ENCODE measurements around the gene SCN5A. TPM values are rescaled to one million over a fixed set of nuclear protein-coding genes. Genes with fewer than 3 reads are reported as not detected.

SCN5A gene
- polyA plus RNA-seq, 1 of the 3 experiments (the other 2 are of a cell fraction) = 0.18 TPM

DNA sequence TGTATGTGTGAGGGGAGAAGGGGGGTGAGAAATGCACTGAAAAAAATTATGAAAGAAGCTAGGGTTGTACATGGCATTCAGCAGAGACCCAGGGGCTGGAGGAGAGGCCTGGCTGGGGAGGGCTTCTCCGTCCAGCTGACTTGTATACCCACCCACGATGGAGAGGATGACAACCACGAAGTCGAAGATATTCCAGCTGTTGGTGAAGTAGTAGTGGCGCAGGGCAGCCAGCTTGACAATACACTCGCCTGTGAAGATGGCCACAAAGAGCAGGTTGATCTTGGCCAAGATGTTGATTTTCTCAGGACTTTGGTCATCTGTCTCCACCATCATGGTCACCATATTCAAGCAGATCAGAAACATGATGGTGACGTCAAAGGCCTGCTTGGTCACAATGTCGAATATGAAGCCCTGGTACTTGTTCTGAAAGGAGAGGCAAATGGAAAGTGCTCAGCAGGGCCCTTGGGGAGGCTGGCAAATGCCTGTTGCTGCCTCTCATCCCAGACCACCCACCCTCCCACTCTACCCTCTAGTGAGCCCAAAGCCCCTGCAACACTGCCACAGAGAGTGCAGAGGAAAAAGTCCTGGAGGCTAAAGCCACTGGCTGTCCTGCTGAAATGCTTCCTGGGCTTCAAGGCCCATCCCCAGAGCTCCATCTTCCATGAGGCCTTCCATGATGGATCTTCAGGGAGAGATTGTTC is 95.2 kb downstream of the SCN5A start:
- no peaks in the 10 kb centered on the region for H3K9me2 ChIP-seq
- H3K4me1 ChIP-seq (ENCODE audit: control insufficient read depth in 1 of 2, insufficient read depth in 2 of 2, low read depth in 1 of 2, low read length in 1 of 2) = no peaks in the 10 kb centered on the region
- no peaks in the 10 kb centered on the region for H4K20me1 ChIP-seq (ENCODE audit: insufficient read depth)
- H2AFZ ChIP-seq (ENCODE audit: low read depth) = no peak overlapping the region
- no peak overlapping the region for H3K4me2 ChIP-seq
- no peak overlapping the region for H3K27ac ChIP-seq (ENCODE audit: low read depth in 2 of 2, low read length in 1 of 2)
- H3F3A ChIP-seq (replicated peaks; ENCODE audit: insufficient read depth) = no peaks in the 10 kb centered on the region
- no peaks in the 10 kb centered on the region for H3K27me3 ChIP-seq (ENCODE audit: insufficient read depth)
- no peak for TF ChIP-seq GATA2 (CRISPR knock-in tag; IDR thresholded peaks at IDR 0.05)
- WGBS (ENCODE audit: low lambda C conversion rate) = 46% methylated on average over 7 of the region's 8 CpGs
- no peaks in the 10 kb centered on the region for H3K36me3 ChIP-seq (replicated peaks in 1 of 2; ENCODE audit: control insufficient read depth in 1 of 2, insufficient read depth in 2 of 2, low read length in 1 of 2)
- POLR2A ChIA-PET = no interaction called here
- no peak for DNase-seq
- CTCF ChIA-PET = interaction anchor here (1.0 to 1.9 kb wide), 2 partner anchors 33 to 97 kb away, joined by 3 to 5 read pairs; no protein-coding TSS in a partner anchor
- no peaks in the 10 kb centered on the region for H3K9me3 ChIP-seq
- no peaks in the 10 kb centered on the region for H3K79me2 ChIP-seq (ENCODE audit: insufficient read depth)
- H3K4me3 ChIP-seq (ENCODE audit: low read depth in 2 of 2, low read length in 1 of 2) = no peak overlapping the region
- no peak overlapping the region for H3K9ac ChIP-seq

DNA sequence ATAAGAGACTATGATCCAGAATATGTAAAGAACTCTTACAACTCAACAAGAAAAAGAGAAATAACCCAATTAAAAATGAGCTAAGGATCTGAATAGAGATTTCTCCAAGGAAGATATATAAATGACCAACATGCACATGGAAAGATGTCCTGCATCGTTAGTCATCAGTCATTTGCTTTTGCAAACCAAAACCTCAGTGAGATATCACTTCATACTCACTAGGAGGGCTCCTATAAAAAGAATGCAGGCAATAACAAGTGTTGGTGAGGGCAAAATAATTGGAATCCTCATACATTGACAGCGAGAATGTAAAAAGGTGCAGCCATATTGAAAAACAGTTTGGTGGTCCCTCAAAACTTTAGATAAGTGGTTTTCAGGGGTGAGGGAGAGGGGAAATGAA is 96.4 kb downstream of the SCN5A start:
- Histone ChIP-seq H3K9me2 (no peaks in the 10 kb centered on the region), H3F3A (replicated peaks; ENCODE audit: insufficient read depth) (no peaks in the 10 kb centered on the region), H3K4me1 (ENCODE audit: control insufficient read depth in 1 of 2, insufficient read depth in 2 of 2, low read depth in 1 of 2, low read length in 1 of 2) (no peaks in the 10 kb centered on the region; a peak in 1 of 4 replicates), H3K27ac (ENCODE audit: low read depth in 2 of 2, low read length in 1 of 2) (no peak overlapping the region), H3K4me3 (ENCODE audit: low read depth in 2 of 2, low read length in 1 of 2) (no peak overlapping the region), H3K9ac (no peak overlapping the region), H3K79me2 (ENCODE audit: insufficient read depth) (no peaks in the 10 kb centered on the region), H4K20me1 (ENCODE audit: insufficient read depth) (no peaks in the 10 kb centered on the region), H3K27me3 (ENCODE audit: insufficient read depth) (no peaks in the 10 kb centered on the region), H3K36me3 (replicated peaks in 1 of 2; ENCODE audit: control insufficient read depth in 1 of 2, insufficient read depth in 2 of 2, low read length in 1 of 2) (no peaks in the 10 kb centered on the region), H3K9me3 (no peaks in the 10 kb centered on the region), H2AFZ (ENCODE audit: low read depth) (no peak overlapping the region), H3K4me2 (no peak overlapping the region)
- no peak for TF ChIP-seq NRF1 (IDR thresholded peaks at IDR 0.05; ENCODE audit: low read depth, low read length)
- TF ChIP-seq, protein P1, sequence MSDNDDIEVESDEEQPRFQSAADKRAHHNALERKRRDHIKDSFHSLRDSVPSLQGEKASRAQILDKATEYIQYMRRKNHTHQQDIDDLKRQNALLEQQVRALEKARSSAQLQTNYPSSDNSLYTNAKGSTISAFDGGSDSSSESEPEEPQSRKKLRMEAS (IDR thresholded peaks at IDR 0.05; ENCODE audit: low read depth) = no peak
- TF ChIP-seq, protein P2, sequence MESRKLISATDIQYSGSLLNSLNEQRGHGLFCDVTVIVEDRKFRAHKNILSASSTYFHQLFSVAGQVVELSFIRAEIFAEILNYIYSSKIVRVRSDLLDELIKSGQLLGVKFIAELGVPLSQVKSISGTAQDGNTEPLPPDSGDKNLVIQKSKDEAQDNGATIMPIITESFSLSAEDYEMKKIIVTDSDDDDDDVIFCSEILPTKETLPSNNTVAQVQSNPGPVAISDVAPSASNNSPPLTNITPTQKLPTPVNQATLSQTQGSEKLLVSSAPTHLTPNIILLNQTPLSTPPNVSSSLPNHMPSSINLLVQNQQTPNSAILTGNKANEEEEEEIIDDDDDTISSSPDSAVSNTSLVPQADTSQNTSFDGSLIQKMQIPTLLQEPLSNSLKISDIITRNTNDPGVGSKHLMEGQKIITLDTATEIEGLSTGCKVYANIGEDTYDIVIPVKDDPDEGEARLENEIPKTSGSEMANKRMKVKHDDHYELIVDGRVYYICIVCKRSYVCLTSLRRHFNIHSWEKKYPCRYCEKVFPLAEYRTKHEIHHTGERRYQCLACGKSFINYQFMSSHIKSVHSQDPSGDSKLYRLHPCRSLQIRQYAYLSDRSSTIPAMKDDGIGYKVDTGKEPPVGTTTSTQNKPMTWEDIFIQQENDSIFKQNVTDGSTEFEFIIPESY (IDR thresholded peaks at IDR 0.05; ENCODE audit: borderline replicate concordance, low read depth) = no peak
- POLR2A ChIA-PET = no interaction called here
- DNase-seq = no peak
- CTCF ChIA-PET = interaction anchor here (1.0 to 1.9 kb wide), 2 partner anchors 32 to 98 kb away, joined by 3 to 5 read pairs; no protein-coding TSS in a partner anchor
- WGBS (ENCODE audit: low lambda C conversion rate) = 19% methylated on average over 2 of the region's 2 CpGs

DNA sequence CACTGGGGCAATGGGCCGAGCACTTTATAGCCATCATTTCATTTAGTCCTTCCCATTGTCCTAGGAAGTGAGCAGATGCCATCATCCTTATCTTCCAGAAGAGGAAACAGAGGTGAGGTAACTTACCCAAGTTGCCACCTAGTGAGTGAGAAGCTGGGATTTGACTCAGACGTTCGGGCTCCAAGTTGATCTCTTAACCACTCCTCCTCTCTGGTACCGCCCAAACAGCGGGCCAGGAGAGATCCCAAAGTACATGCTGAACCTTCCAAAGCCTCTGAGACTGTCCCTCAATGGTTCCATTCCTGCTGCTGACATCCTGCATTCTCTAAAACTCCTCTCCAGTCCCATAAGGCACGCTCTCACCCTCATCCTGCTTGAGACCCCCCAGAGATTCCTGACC is 97.1 kb downstream of the SCN5A start:
- CTCF ChIA-PET = interaction anchor here (1.6 kb wide), 1 partner anchor 98 kb away, joined by 5 read pairs; no protein-coding TSS in a partner anchor
- Histone ChIP-seq H3K9ac (no peak overlapping the region), H4K20me1 (ENCODE audit: insufficient read depth) (no peaks in the 10 kb centered on the region), H3K4me3 (ENCODE audit: low read depth in 2 of 2, low read length in 1 of 2) (no peak overlapping the region), H3F3A (replicated peaks; ENCODE audit: insufficient read depth) (no peaks in the 10 kb centered on the region), H3K27me3 (ENCODE audit: insufficient read depth) (no peaks in the 10 kb centered on the region), H3K79me2 (ENCODE audit: insufficient read depth) (no peaks in the 10 kb centered on the region), H3K9me2 (no peaks in the 10 kb centered on the region), H3K9me3 (no peaks in the 10 kb centered on the region), H3K36me3 (replicated peaks in 1 of 2; ENCODE audit: control insufficient read depth in 1 of 2, insufficient read depth in 2 of 2, low read length in 1 of 2) (no peaks in the 10 kb centered on the region), H3K27ac (ENCODE audit: low read depth in 2 of 2, low read length in 1 of 2) (no peak overlapping the region), H2AFZ (ENCODE audit: low read depth) (no peak overlapping the region), H3K4me2 (no peak overlapping the region), H3K4me1 (ENCODE audit: control insufficient read depth in 1 of 2, insufficient read depth in 2 of 2, low read depth in 1 of 2, low read length in 1 of 2) (no peaks in the 10 kb centered on the region; a peak in 1 of 4 replicates)
- DNase-seq = no peak
- POLR2A ChIA-PET = no interaction called here
- WGBS (ENCODE audit: low lambda C conversion rate) = 31% methylated on average over 3 of the region's 6 CpGs
- no peak for TF ChIP-seq NFIC (IDR thresholded peaks at IDR 0.05; ENCODE audit: borderline replicate concordance)
- no peak for TF ChIP-seq ELF1 (IDR thresholded peaks at IDR 0.05)
- TF ChIP-seq RAD21 (IDR thresholded peaks at IDR 0.05; ENCODE audit: low read length) = no peak
- no peak for TF ChIP-seq TAF1 (IDR thresholded peaks at IDR 0.05; ENCODE audit: borderline replicate concordance, low read depth, low read length)
- TF ChIP-seq EP300 (IDR thresholded peaks at IDR 0.05; ENCODE audit: borderline replicate concordance in 1 of 2, low read depth in 1 of 2, low read length in 1 of 2) = no peak
- TF ChIP-seq, protein P3, sequence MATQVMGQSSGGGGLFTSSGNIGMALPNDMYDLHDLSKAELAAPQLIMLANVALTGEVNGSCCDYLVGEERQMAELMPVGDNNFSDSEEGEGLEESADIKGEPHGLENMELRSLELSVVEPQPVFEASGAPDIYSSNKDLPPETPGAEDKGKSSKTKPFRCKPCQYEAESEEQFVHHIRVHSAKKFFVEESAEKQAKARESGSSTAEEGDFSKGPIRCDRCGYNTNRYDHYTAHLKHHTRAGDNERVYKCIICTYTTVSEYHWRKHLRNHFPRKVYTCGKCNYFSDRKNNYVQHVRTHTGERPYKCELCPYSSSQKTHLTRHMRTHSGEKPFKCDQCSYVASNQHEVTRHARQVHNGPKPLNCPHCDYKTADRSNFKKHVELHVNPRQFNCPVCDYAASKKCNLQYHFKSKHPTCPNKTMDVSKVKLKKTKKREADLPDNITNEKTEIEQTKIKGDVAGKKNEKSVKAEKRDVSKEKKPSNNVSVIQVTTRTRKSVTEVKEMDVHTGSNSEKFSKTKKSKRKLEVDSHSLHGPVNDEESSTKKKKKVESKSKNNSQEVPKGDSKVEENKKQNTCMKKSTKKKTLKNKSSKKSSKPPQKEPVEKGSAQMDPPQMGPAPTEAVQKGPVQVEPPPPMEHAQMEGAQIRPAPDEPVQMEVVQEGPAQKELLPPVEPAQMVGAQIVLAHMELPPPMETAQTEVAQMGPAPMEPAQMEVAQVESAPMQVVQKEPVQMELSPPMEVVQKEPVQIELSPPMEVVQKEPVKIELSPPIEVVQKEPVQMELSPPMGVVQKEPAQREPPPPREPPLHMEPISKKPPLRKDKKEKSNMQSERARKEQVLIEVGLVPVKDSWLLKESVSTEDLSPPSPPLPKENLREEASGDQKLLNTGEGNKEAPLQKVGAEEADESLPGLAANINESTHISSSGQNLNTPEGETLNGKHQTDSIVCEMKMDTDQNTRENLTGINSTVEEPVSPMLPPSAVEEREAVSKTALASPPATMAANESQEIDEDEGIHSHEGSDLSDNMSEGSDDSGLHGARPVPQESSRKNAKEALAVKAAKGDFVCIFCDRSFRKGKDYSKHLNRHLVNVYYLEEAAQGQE (IDR thresholded peaks at IDR 0.05; ENCODE audit: low read depth, low read length) = no peak
- TF ChIP-seq, protein P4, sequence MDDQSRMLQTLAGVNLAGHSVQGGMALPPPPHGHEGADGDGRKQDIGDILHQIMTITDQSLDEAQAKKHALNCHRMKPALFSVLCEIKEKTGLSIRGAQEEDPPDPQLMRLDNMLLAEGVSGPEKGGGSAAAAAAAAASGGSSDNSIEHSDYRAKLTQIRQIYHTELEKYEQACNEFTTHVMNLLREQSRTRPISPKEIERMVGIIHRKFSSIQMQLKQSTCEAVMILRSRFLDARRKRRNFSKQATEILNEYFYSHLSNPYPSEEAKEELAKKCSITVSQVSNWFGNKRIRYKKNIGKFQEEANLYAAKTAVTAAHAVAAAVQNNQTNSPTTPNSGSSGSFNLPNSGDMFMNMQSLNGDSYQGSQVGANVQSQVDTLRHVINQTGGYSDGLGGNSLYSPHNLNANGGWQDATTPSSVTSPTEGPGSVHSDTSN (IDR thresholded peaks at IDR 0.05) = no peak
- TF ChIP-seq POLR2AphosphoS5 (IDR thresholded peaks at IDR 0.05; ENCODE audit: low read depth, low read length) = no peak
- TF ChIP-seq FOSL2 (IDR thresholded peaks at IDR 0.05; ENCODE audit: borderline replicate concordance, low read depth) = no peak
- no peak for TF ChIP-seq SIN3A (IDR thresholded peaks at IDR 0.05; ENCODE audit: borderline replicate concordance, low read depth, low read length)
- TF ChIP-seq RXRA (IDR thresholded peaks at IDR 0.05; ENCODE audit: borderline replicate concordance, low read depth) = no peak

All from SK-N-SH (cell line).